Fibroblast of lung (primary cell): Measurements from ENCODE around the gene ATG7.

Experiments
- CTCF ChIP-seq, 2 donors: IDR thresholded peaks in 1 of 2; conservative IDR thresholded peaks in 1 of 2; 1 replicate in 1 of 2; 2 replicates in 1 of 2; pipeline ENCODE4 v1.5.1; 2011 to 2012; ENCODE audit warnings: low read length in 2 of 2, control low read depth in 1 of 2, inconsistent platforms in 1 of 2, low read depth in 1 of 2, mild to moderate bottlenecking in 1 of 2
- EZH2 ChIP-seq: IDR thresholded peaks from 2 replicates; pipeline ENCODE4 v1.5.1; 2012; ENCODE audit warnings: low read length, control low read depth, mild to moderate bottlenecking; ENCODE audit errors: missing control alignments

GRCh38 chr3:11437506-11437905 lies 165.3 kb downstream of the ATG7 start:
- TF ChIP-seq CTCF (conservative IDR thresholded peaks at IDR 0.05 in 1 of 2, IDR thresholded peaks at IDR 0.05 in 1 of 2; ENCODE audit: low read depth in 1 of 2, low read length in 2 of 2), result no peak
- TF ChIP-seq EZH2, result no peak
